ENCODE data around the gene DYNLRB2.

The DYNLRB2 gene

GRCh38 chr16:80599466-80599865 lies 58.7 kb downstream of the DYNLRB2 start:
- DNase-seq (ENCODE audit: low spot score), result no peak

All from kidney capillary endothelial cell (primary cell).